Measurements from ENCODE around the gene ACSF2.

The ACSF2 gene

GRCh38 chr17:50517504-50518383, 91.7 kb downstream of the ACSF2 start:
- H2AFZ ChIP-seq (ENCODE audit: low read depth, low read length) = no peak overlapping the region
- H3K27me3 ChIP-seq (ENCODE audit: insufficient read depth, low read length) = peaks cover 22% of the 10 kb centered on the region
- no peaks in the 10 kb centered on the region for H3K36me3 ChIP-seq (ENCODE audit: insufficient read depth, low read length)
- H3K4me1 ChIP-seq (ENCODE audit: insufficient read depth, low read length) = peaks cover 10% of the 10 kb centered on the region
- H3K9me3 ChIP-seq (ENCODE audit: low read length) = no peaks in the 10 kb centered on the region
- no peak overlapping the region for H3K4me3 ChIP-seq (ENCODE audit: low read length)

- Histone ChIP-seq H3K9me3 (ENCODE audit: low read length) (no peaks in the 10 kb centered on the region), H3K27me3 (ENCODE audit: insufficient read depth, low read length) (peaks cover 22% of the 10 kb centered on the region), H3K4me3 (ENCODE audit: low read length) (no peak overlapping the region), H2AFZ (ENCODE audit: low read depth, low read length) (no peak overlapping the region), H3K36me3 (ENCODE audit: insufficient read depth, low read length) (no peaks in the 10 kb centered on the region), H3K4me1 (ENCODE audit: insufficient read depth, low read length) (peaks cover 10% of the 10 kb centered on the region)
Observed at GRCh38 chr17:50518384-50519023, 92.5 kb downstream of the ACSF2 start.

DNA sequence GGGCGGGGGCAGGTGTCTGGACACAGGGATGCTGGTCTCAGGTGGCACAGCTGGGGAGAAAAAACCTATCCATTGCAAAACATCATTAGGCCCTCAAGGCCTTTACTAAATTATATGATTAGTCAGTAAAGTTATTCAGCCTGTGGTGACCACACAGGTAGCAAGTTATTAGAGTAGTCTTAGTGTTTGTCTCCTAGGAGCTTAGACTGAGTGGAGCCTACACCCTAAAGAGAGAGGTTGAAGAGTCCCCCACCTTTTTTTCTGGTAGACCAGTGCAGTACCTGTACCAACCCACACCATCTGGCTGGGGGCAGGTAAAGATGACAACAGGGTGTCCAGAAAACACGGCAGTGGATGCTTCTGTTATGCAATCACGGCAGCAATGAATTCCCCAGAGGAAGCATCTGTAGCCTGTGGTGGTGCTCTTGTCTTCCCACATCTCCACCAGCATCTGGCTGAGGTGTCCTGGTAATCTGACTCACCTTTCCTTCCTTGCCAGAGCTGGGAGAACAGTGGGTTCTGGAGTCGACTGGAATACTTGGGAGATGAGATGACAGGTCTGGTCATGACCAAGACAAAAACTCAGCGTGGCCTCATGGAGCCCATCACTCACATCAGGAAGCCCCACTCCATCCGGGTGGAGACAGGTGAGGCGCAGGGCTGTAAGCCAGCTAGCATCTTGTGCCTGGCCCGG, 93.3 kb downstream of the ACSF2 start:
- Histone ChIP-seq H3K27me3 (ENCODE audit: insufficient read depth, low read length) (peaks cover 22% of the 10 kb centered on the region), H3K9me3 (ENCODE audit: low read length) (no peaks in the 10 kb centered on the region), H2AFZ (ENCODE audit: low read depth, low read length) (no peak overlapping the region), H3K4me1 (ENCODE audit: insufficient read depth, low read length) (peaks cover 8% of the 10 kb centered on the region), H3K36me3 (ENCODE audit: insufficient read depth, low read length) (no peaks in the 10 kb centered on the region), H3K4me3 (ENCODE audit: low read length) (no peak overlapping the region)

DNA sequence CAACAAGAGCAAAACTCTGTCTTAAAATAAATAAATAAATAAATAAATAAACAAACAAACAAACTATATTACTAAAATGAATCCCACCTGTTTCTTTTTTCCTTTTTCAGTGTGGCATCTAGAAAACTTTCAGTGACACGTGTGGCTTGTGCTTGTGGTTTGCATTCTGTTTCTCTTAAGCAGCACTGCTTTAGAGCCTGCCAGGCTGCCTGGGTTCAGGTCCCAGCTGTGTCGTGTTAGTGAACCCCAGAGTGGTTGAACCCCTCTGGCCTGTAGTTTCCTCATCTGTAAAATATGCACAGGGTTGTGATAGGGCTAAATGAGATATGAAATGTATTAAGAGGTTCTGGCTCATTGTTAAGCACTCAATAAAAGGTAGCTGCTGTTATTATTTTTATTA, 94.5 kb downstream of the ACSF2 start:
- H3K9me3 ChIP-seq (ENCODE audit: low read length) = no peaks in the 10 kb centered on the region
- H2AFZ ChIP-seq (ENCODE audit: low read depth, low read length) = no peak overlapping the region
- H3K4me3 ChIP-seq (ENCODE audit: low read length) = no peak overlapping the region
- peaks cover 22% of the 10 kb centered on the region for H3K27me3 ChIP-seq (ENCODE audit: insufficient read depth, low read length)
- no peaks in the 10 kb centered on the region for H3K4me1 ChIP-seq (ENCODE audit: insufficient read depth, low read length)
- no peaks in the 10 kb centered on the region for H3K36me3 ChIP-seq (ENCODE audit: insufficient read depth, low read length)

GRCh38 chr17:50521514-50521913, 95.5 kb downstream of the ACSF2 start:
- Histone ChIP-seq H3K36me3 (ENCODE audit: insufficient read depth, low read length) (no peaks in the 10 kb centered on the region), H2AFZ (ENCODE audit: low read depth, low read length) (no peak overlapping the region), H3K4me1 (ENCODE audit: insufficient read depth, low read length) (no peaks in the 10 kb centered on the region), H3K4me3 (ENCODE audit: low read length) (no peak overlapping the region), H3K9me3 (ENCODE audit: low read length) (no peaks in the 10 kb centered on the region), H3K27me3 (ENCODE audit: insufficient read depth, low read length) (peaks cover 22% of the 10 kb centered on the region)

GRCh38 chr17:50522766-50523165, 96.7 kb downstream of the ACSF2 start:
- Histone ChIP-seq H2AFZ (ENCODE audit: low read depth, low read length) (no peak overlapping the region), H3K4me3 (ENCODE audit: low read length) (no peak overlapping the region), H3K36me3 (ENCODE audit: insufficient read depth, low read length) (no peaks in the 10 kb centered on the region), H3K27me3 (ENCODE audit: insufficient read depth, low read length) (peaks cover 18% of the 10 kb centered on the region), H3K9me3 (ENCODE audit: low read length) (no peaks in the 10 kb centered on the region), H3K4me1 (ENCODE audit: insufficient read depth, low read length) (no peaks in the 10 kb centered on the region)

GRCh38 chr17:50523208-50523607, 97.2 kb downstream of the ACSF2 start:
- Histone ChIP-seq H2AFZ (ENCODE audit: low read depth, low read length) (no peak overlapping the region), H3K27me3 (ENCODE audit: insufficient read depth, low read length) (peaks cover 18% of the 10 kb centered on the region), H3K4me1 (ENCODE audit: insufficient read depth, low read length) (no peaks in the 10 kb centered on the region), H3K4me3 (ENCODE audit: low read length) (no peak overlapping the region), H3K36me3 (ENCODE audit: insufficient read depth, low read length) (no peaks in the 10 kb centered on the region), H3K9me3 (ENCODE audit: low read length) (no peaks in the 10 kb centered on the region)
